ENCODE data around the gene CENPM.
"Not testable (repeated sequence)": the region's sequence is repeated elsewhere in the genome, so short reads cannot be mapped to it uniquely, and the experiment has no call there.

Gene CENPM

GRCh38 chr22:41966225-41966606 lies 19.3 kb upstream of the CENPM start:
- no peak for DNase-seq

DNA sequence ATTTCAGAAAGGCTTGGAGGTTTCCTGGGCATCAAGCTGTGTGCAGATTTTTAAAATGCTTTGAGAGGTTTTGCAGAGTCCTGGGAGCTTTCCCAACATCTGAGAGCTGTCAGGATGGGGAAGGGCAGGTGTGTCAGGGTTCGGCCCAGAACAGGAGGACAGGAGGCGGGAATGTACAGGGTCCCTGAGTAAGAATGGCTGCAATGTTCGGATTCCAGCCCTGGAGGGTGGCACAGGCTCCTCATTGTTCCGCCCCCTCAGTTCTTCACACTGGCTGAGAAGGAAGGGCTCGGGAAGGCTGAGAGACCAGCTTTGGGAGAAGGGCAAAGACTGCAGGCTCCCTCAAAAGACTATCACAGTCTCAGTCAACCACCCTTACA lies 17.1 kb upstream of the CENPM start:
- no peak for DNase-seq

- DNase-seq: no peak
These were observed 16.6 kb upstream of the CENPM start for GRCh38 chr22:41963453-41964111.

DNA sequence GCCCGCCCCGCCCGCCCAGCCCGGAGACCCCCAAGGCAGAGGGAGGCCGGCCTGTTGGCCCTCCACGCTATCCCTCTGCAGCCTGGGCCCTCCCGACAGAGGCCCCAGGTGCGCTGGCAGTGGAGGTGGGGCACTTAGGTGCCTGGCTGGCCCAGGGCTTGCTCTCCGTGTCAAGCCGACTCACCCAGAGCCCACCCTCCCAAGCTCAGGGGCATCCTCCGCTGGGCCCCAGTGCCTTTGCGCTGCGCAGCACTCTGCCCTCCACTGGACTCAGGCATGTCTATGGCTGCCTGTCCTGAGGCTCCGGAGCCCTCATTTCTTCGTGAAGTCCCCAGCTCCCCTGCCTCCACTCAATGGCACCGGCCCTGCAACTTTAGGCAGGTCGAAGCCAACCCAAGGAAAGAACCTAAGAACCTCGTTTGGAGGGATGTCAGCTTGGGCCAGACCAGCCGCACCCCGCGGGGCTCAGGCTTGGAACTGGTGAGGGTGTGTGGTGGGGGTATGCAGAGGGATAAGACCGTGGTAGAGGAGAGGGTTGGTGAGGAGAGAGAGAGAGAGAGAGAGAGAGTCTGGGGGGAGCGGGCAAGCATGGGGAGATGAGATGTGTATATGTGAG lies 11.1 kb upstream of the CENPM start:
- no peak for DNase-seq

- no peak for DNase-seq
These were observed 5.8 kb upstream of the CENPM start for GRCh38 chr22:41952713-41953112.

GRCh38 chr22:41951898-41952474 lies 5.0 kb upstream of the CENPM start, which contains the start of gene SMIM45:
TSS of gene SMIM45 (plus strand) at chr22:41952150.
- no peak for DNase-seq

- DNase-seq: no peak
These were observed 2.5 kb upstream of the CENPM start for GRCh38 chr22:41949297-41949965.

DNA sequence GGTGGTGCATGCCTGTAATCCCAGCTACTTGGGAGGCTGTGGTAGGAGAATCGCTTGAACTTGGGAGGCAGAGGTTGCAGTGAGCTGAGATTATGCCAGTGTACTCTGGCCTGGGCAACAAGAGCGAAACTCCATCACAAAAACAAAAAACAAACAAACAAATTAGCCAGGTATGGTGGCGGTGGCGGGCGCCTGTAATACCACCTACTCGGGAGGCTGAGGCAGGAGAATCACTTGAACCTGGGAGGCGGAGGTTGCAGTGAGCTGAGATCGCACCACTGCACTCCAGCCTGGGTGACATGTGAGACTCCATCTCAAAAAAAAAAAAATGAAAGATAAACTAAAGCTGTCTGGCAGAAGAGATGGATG lies 2.0 kb upstream of the CENPM start:
- DNase-seq: not testable (repeated sequence)

- DNase-seq: no peak
These were observed 1.2 kb upstream of the CENPM start for GRCh38 chr22:41948142-41948541.

DNA sequence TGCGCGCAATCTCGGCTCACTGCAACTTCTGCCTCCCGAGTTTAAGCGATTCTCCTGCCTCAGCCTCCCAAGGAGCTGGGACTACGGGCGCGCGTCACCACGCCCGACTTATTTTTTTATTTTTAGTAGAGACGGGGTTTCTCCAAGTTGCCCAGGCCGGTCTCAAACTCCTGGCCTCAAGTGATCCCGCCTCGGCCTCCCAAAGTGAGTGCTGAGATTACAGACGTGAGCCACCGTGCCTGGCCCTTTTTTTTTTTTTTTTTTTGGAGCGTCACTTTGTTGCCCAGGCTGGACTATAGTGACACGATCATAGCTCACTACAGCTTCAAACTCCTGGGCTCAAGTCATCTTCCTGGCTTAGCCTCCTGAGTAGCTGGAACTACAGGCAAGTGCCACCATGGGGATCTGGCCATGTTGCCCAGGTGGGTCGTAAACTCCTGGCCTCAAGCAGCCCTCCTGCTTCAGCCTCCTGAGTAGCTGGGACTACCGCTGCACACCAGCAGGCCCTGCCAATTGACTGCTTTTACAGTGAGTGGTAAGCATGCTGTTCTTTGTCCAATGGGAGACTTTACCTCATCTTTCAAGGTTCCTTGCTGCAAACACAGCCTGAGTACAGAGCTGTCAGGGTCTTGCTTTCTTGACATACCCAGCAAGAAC lies 600 bp upstream of the CENPM start:
- DNase-seq: no peak

DNA sequence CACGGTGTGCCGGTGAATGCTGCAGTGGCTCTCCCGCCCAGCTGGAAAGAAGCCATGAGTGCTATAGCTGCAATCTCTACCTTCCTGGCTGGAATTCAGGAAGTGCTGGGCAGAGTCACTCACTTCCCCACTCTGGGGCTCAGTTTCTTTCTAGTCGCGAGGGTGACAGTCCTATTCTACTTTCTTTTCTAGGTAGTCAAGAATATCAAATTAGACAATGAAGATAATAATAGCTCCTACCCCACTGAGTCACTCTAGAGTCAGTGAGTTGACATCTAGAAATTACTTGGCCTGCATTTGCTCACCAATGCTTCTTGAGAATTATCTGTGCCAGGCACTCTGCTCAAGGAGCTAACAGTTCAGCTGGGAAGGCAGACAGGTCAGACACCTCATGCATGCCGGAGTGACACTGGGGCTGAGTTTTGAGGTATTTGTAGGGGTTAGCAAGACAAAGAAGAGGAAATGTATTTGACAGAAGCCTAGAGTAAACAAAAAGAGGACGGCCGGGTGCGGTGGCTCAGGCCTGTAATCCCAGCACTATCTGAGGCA lies 3.2 kb downstream of the CENPM start:
- DNase-seq: no peak

DNA sequence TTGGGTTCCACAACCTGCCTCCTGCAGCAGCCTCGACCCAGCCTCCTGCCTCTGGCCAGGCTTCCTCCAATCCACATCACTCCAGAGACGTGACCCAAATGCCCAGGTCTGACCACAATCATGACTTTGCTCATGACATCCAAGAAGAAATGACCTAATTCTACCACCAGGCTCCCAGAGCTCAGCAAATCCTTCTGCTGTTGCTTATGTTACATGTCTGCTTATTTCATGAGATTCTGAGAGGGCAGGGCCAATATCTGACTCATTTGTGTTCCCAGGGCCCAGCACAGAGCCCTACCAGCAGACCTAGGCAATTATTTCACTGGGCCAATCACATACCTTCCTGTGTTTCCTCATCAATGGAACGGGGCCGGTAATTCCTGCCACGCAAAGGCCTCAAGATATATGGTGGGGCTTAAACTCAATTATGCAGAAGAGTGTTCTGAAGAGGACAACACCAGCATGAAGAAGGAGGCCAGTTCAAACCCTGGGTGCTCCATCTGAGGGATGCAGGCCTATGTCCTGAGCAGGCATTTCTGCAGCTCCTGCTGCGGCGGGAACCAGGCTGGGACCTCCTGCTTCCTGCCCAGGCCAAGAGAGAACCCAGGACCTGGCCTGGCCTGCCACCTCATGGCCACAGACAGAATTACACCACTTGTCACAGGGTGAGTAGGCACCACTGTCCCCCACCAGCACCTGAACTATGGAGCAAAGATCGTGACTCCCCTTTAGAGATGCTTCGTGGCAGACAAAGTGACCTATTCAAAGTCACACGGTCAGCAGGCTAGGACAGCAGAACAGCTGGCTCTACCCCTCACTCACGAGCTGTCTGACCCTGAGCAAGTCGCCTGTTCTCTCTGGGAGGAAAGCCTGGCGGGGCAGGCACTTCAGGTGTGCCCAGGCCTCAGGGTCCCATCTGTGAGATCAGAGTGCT lies 5.9 kb downstream of the CENPM start:
- DNase-seq: peak; percentile 80 to 84

DNA sequence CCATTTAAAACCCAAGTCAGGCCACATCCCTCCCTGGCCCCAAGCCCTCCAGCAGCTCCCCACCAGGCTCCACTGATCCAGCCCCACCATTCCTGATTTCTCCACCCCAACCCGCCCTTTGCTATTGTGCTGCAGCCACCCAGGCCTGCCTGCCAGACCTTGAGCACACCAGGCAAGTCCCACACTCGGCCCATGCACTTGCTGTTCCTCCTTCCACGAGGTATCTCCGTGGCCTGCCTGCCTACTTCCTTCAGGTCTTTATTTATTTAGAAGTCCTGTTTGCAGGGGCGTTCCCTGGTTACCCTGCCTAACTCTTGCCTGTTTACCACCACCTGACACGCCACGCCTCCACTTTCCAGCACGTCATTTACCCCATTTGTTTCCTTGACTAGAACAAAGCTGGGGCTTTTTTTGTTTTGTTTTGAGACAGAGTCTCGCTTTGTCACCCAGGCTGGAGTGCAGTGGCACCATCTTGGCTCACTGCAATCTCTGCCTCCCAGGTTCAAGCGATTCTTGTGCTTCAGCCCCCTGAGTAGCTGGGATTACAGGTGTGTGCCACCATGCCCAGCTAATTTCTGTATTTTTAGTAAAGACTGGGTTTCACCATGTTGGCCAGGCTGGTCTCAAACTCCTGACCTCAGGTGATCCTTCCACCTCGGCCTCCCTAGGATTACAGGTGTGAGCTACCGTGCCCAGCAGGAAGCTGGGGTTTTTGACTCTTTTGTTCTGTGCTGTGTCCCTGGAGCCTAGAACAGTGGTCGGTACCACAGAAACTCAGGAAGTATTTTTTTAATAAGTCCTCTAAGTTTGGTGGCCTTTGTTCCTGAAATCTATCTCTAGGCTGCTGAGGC lies 6.7 kb downstream of the CENPM start:
- peak; percentile 93 to 96 for DNase-seq

- no peak for DNase-seq
These were observed 10.1 kb downstream of the CENPM start for GRCh38 chr22:41936894-41937169.

DNA sequence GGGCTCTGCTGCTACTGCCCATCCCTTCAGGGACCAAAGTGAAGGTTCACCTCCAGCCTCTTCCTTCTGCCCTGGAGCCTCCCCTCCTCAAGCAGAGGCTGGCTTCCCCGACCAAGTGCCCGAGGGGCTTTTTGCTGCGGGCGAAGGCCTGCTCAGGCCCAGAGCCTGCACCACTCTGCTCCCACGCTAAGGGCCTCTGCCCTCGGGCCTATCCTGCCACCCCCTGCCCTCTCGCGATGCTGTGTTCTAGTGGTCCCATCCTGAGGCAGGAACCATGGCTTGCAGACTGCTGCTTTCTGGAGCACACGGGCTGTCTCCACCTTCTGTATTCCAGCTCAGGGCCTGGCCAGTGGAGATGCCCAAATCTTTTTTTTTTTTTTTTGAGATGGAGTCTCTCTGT lies 11.4 kb downstream of the CENPM start:
- DNase-seq: no peak

DNA sequence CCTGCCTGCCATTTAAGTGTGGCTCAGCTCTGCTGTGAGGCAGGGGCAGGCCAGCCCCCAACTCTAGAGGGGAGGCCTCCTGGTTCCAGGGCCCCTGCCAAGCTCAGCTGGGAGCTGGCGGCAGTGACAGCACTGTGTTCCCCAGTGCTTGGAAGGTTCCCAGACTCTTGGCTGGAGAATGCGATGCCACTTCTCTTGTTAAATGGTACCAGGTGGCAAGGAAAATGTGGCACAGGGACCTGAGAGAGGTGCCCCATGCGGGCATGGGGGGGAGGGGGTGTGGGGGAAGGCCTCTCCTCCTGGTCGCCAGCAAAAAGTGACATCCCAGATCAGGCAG lies 12.0 kb downstream of the CENPM start:
- DNase-seq: no peak

DNA sequence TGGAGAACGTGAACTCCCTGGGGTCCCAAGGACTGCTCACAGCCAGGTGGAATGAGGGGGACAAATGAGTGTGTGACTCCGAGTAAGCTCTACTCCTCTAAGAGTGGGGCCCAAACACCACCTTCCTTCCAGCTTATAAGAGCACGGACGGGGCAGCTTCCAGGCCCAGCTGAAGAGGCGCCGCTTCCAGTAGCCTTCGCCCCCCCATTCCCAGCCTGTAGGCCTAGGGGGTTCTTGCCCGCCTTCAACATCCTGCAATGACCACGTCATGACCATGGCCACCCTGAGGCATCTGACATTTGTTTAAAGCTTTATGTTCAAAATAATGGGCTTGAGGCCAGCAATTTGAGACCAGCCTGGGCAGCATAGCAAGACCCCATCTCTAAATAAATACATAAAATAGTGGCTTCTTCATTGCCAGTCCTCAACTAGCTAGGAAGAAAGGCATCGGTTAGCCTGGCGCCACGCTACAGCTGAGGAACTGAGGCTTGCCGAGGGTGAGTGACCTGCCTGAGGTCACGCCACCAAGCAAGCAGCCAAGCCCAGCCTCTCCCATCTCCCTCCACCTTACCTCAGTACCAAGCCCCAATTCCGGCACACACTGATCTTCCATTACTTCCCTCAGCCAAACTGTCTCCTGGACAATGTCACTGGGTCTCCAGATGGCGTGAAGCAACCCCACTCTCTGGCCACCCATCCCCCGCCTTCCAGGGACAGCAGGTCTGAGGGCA lies 12.5 kb downstream of the CENPM start:
- no peak for DNase-seq

- no peak for DNase-seq
These were observed 13.4 kb downstream of the CENPM start for GRCh38 chr22:41933411-41934177.

- no peak for DNase-seq
These were observed 14.6 kb downstream of the CENPM start for GRCh38 chr22:41932353-41932752.

GRCh38 chr22:41931701-41932269 lies 15.2 kb downstream of the CENPM start:
- no peak for DNase-seq
